OCI-LY7 (cell line): ENCODE data around the gene ULK3.

Experiments used
- CTCF ChIP-seq: fragments of 200-600 bp; sonication (generic); conservative IDR thresholded peaks from 2 replicates; pipeline ENCODE4 v1.5.1; 2014; ENCODE audit warnings: mild to moderate bottlenecking, antibody characterized with exemption, low read length, moderate library complexity, mixed read lengths
- EZH2phosphoT487 ChIP-seq: fragments of 200-600 bp; sonication (generic); IDR thresholded peaks from 2 replicates; pipeline ENCODE4 v1.6.1; 2018; ENCODE audit warnings: low read depth, borderline replicate concordance, mild to moderate bottlenecking, mixed run types, antibody characterized with exemption, low read length, moderate library complexity, mixed read lengths

- TF ChIP-seq CTCF, result peak; percentile 50; the same call in 1 of the 2 replicates
- TF ChIP-seq EZH2phosphoT487, result no peak
Observed at GRCh38 chr15:74821091-74821789, 21.7 kb downstream of the ULK3 start.
